ENCODE measurements around the gene EVX1. TPM values are rescaled to one million over a fixed set of nuclear protein-coding genes. Genes with fewer than 3 reads are reported as not detected.
A peak's percentile ranks its signal among the peaks of the same experiment; 100 is the strongest.

The EVX1 gene
- total and polyA plus RNA-seq, 2 of the 8 experiments (the other 6 are each of a cell fraction or from before 2014, with no cell fraction given): not detected

DNA sequence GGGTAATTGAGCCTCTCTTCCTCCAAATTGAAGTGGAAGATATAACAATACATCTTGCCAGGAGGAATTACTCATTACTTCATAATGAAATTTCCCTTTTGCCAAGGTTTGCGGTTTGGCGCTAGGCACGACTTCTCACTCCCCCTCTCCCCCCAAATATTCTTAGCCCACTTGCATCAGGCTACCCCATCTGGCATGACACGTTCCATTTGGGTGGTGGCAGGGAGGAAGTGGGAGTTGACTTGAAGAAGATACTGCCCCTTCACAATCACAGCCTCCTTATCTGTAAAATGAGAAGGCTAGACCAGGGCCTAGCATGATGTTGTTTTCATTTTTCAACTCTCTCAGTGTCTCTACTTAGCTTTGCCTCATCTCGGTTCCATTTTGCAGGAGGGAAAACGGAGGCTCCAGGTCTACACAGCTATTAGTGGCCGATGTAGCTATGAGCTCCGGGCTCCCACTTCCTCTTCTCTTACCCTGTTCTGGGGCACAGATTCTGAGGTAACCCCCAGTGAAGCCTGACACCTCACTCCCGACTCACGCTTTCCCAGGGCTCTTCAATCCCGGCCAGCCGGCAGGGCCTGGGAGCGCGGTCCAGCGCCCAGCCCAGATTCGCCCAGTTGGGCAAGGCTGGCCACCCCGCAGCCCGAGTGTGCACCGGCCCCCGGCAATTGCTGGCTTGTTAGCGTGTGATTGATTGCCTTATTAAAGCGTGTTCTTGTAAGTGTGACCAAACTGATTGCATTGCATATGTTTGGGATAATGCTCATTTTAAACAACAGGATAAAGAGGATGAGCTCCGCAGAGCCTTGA, 6.5 kb downstream of the EVX1 start (continued):
- TF ChIP-seq BRCA1 (IDR thresholded peaks at IDR 0.05; ENCODE audit: low read depth, low read length): no peak
- TF ChIP-seq SRF (IDR thresholded peaks at IDR 0.05; ENCODE audit: low read depth, low read length): no peak
- no peak for TF ChIP-seq TAF7 (optimal IDR thresholded peaks at IDR 0.05; ENCODE audit: borderline replicate concordance, low read depth, low read length)
- no peak for TF ChIP-seq SAP30 (IDR thresholded peaks at IDR 0.05; ENCODE audit: insufficient read depth, insufficient replicate concordance, low read length)
- TF ChIP-seq, protein P1, sequence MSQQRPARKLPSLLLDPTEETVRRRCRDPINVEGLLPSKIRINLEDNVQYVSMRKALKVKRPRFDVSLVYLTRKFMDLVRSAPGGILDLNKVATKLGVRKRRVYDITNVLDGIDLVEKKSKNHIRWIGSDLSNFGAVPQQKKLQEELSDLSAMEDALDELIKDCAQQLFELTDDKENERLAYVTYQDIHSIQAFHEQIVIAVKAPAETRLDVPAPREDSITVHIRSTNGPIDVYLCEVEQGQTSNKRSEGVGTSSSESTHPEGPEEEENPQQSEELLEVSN (IDR thresholded peaks at IDR 0.05): no peak
- no peak for TF ChIP-seq GABPA (IDR thresholded peaks at IDR 0.05; ENCODE audit: borderline replicate concordance, insufficient read depth, low read length)
- no peak for TF ChIP-seq CTBP2 (IDR thresholded peaks at IDR 0.05; ENCODE audit: borderline replicate concordance, insufficient read depth, insufficient read length, low read length)
- no peak for TF ChIP-seq JUN (IDR thresholded peaks at IDR 0.05; ENCODE audit: low read depth, low read length)
- TF ChIP-seq SP2 (IDR thresholded peaks at IDR 0.05; ENCODE audit: low read length): no peak
- TF ChIP-seq POU5F1 (IDR thresholded peaks at IDR 0.05; ENCODE audit: low read depth, low read length): no peak
- TF ChIP-seq CBX5 (IDR thresholded peaks at IDR 0.05; ENCODE audit: low read depth, low read length): no peak
- peak; percentile 91 for TF ChIP-seq SUZ12 (IDR thresholded peaks at IDR 0.05; ENCODE audit: low read length)
- no peak for TF ChIP-seq TAF1 (IDR thresholded peaks at IDR 0.05; ENCODE audit: low read depth, low read length)
- peak; percentile 87; the same call in 1 of the 2 replicates for TF ChIP-seq CBX8 (IDR thresholded peaks at IDR 0.05; ENCODE audit: borderline replicate concordance, low read depth, low read length)
- TF ChIP-seq RNF2 (IDR thresholded peaks at IDR 0.05; ENCODE audit: borderline replicate concordance, low read depth, low read length, missing control alignments, poor library complexity, severe bottlenecking): peak; percentile 97
- TF ChIP-seq SIN3A (conservative IDR thresholded peaks at IDR 0.05 in 1 of 2, IDR thresholded peaks at IDR 0.05 in 1 of 2; ENCODE audit: low read depth in 1 of 2, low read length in 2 of 2): no peak
- no peak for TF ChIP-seq SP1 (IDR thresholded peaks at IDR 0.05; ENCODE audit: low read depth, low read length)

Measured in H1 (cell line).